Astrocyte (in vitro differentiated cells and primary cell): ENCODE data around the gene CHMP4B. TPM values are rescaled to one million over a fixed set of nuclear protein-coding genes. Genes with fewer than 3 reads are reported as not detected.

Experiments used
- DNase-seq: peaks from one replicate; pipeline ENCODE4 v3.0.0-alpha.2; 2010; ENCODE audit warnings: low read depth
- FAIRE-seq: peaks from 2 replicates; lab custom pipeline; 2011; peaks lifted over from hg19 to GRCh38; lab: Jason Lieb, UNC
- H2AFZ ChIP-seq: 2 replicates; pipeline ENCODE4 v1.6.0; 2012; ENCODE audit warnings: low read depth, low read length, inconsistent platforms
- H3K27ac ChIP-seq: 2 replicates; pipeline ENCODE4 v1.5.1; 2011; ENCODE audit warnings: low read depth, low read length, inconsistent platforms
- H3K27me3 ChIP-seq: 2 replicates; pipeline ENCODE4 v1.6.0; 2011; ENCODE audit warnings: low read length, inconsistent platforms; ENCODE audit not compliant: insufficient read depth
- H3K36me3 ChIP-seq: 2 replicates; pipeline ENCODE4 v1.5.1; 2011; ENCODE audit warnings: low read length, inconsistent platforms; ENCODE audit not compliant: insufficient read depth
- H3K4me1 ChIP-seq: 2 replicates; pipeline ENCODE4 v1.5.1; 2011; ENCODE audit warnings: low read length, inconsistent platforms; ENCODE audit not compliant: insufficient read depth
- H3K4me2 ChIP-seq: 2 replicates; pipeline ENCODE4 v1.6.0; 2012; ENCODE audit warnings: low read length, inconsistent platforms
- H3K4me3 ChIP-seq: 2 replicates; pipeline ENCODE4 v1.5.1; 2011; ENCODE audit warnings: low read depth, mild to moderate bottlenecking, low read length, inconsistent platforms; ENCODE audit not compliant: insufficient read depth
- H3K79me2 ChIP-seq: 2 replicates; pipeline ENCODE4 v1.6.0; 2012; ENCODE audit warnings: mild to moderate bottlenecking, low read length, inconsistent platforms; ENCODE audit not compliant: insufficient read depth
- H3K9ac ChIP-seq: 2 replicates; pipeline ENCODE4 v1.6.0; 2012; ENCODE audit warnings: mild to moderate bottlenecking, low read length, inconsistent platforms
- H3K9me3 ChIP-seq: 2 replicates; pipeline ENCODE4 v1.5.1; 2012; ENCODE audit warnings: low read depth, mild to moderate bottlenecking, low read length, inconsistent platforms; ENCODE audit not compliant: insufficient read depth
- H4K20me1 ChIP-seq: 2 replicates; pipeline ENCODE4 v1.6.0; 2012; ENCODE audit warnings: low read length, inconsistent platforms; ENCODE audit not compliant: insufficient read depth
- H3K27ac Mint-ChIP-seq: one replicate; pipeline ENCODE4 v1.8.0; 2021; ENCODE audit warnings: mild to moderate bottlenecking, mixed read lengths; ENCODE audit not compliant: unreplicated experiment
- H3K27me3 Mint-ChIP-seq: one replicate; pipeline ENCODE4 v1.8.0; 2021; ENCODE audit warnings: low read depth, mixed read lengths; ENCODE audit not compliant: unreplicated experiment
- H3K36me3 Mint-ChIP-seq: one replicate; pipeline ENCODE4 v1.8.0; 2021; ENCODE audit warnings: low read depth, mixed read lengths; ENCODE audit not compliant: unreplicated experiment
- H3K4me1 Mint-ChIP-seq: one replicate; pipeline ENCODE4 v1.8.0; 2021; ENCODE audit warnings: low read depth, mixed read lengths; ENCODE audit not compliant: unreplicated experiment
- H3K4me3 Mint-ChIP-seq: one replicate; pipeline ENCODE4 v1.8.0; 2021; ENCODE audit warnings: mild to moderate bottlenecking, moderate library complexity, mixed read lengths; ENCODE audit not compliant: unreplicated experiment
- H3K9me3 Mint-ChIP-seq: one replicate; pipeline ENCODE4 v1.8.0; 2021; ENCODE audit warnings: mild to moderate bottlenecking, mixed read lengths; ENCODE audit not compliant: unreplicated experiment
- CTCF ChIP-seq: IDR thresholded peaks from 2 replicates; pipeline ENCODE4 v1.5.1; 2011; ENCODE audit warnings: low read depth, mild to moderate bottlenecking, inconsistent platforms, low read length, moderate library complexity; ENCODE audit not compliant: insufficient read depth
- EZH2 ChIP-seq: IDR thresholded peaks from 2 replicates; pipeline ENCODE4 v1.6.1; 2012; ENCODE audit warnings: mild to moderate bottlenecking, low read length, inconsistent platforms; ENCODE audit not compliant: insufficient read depth
- total RNA-seq: library from RNA; stranded (reverse); gene quantifications from 2 replicates; pipeline ENCODE4 v1.2.1, GENCODE V29; 2021

CHMP4B gene
- total RNA-seq, 1 donor from 2014 or later, result 90.6 TPM

- FAIRE-seq, result no peak
- peaks cover 34% of the 10 kb centered on the region for H3K36me3 ChIP-seq
These were observed 42.3 kb downstream of the CHMP4B start for GRCh38 chr20:33853507-33853813.

GRCh38 chr20:33857722-33858563, 46.8 kb downstream of the CHMP4B start:
- no peak overlapping the region for H3K27ac ChIP-seq
- TF ChIP-seq CTCF (no peak), EZH2 (no peak)
- H3K36me3 Mint-ChIP-seq, result peaks cover 30% of the 10 kb centered on the region
- no peak overlapping the region for H3K4me2 ChIP-seq
- no peak overlapping the region for H3K27ac Mint-ChIP-seq
- H3K9me3 ChIP-seq, result no peaks in the 10 kb centered on the region
- H3K9me3 Mint-ChIP-seq, result peaks cover 2% of the 10 kb centered on the region
- H3K27me3 Mint-ChIP-seq, result no peaks in the 10 kb centered on the region
- H3K4me1 ChIP-seq, result no peaks in the 10 kb centered on the region
- H3K9ac ChIP-seq, result no peak overlapping the region
- peaks cover 15% of the 10 kb centered on the region for H3K36me3 ChIP-seq
- no peak overlapping the region for H2AFZ ChIP-seq
- peaks cover 29% of the 10 kb centered on the region for H4K20me1 ChIP-seq
- H3K27me3 ChIP-seq, result no peaks in the 10 kb centered on the region
- H3K4me3 Mint-ChIP-seq, result no peak overlapping the region
- H3K79me2 ChIP-seq, result no peaks in the 10 kb centered on the region
- DNase-seq (no peak), FAIRE-seq (no peak)
- no peak overlapping the region for H3K4me3 ChIP-seq
- no peaks in the 10 kb centered on the region for H3K4me1 Mint-ChIP-seq

More at GRCh38 chr20:33853507-33853813, 42.3 kb downstream of the CHMP4B start:
- H3K27ac Mint-ChIP-seq, result no peak overlapping the region
- no peak overlapping the region for H3K4me3 Mint-ChIP-seq
- no peak overlapping the region for H3K27ac ChIP-seq
- H3K9ac ChIP-seq, result no peak overlapping the region
- H3K4me3 ChIP-seq, result no peak overlapping the region
- H4K20me1 ChIP-seq, result peaks cover 69% of the 10 kb centered on the region
- H3K9me3 Mint-ChIP-seq, result no peaks in the 10 kb centered on the region
- H3K27me3 ChIP-seq, result no peaks in the 10 kb centered on the region
- H2AFZ ChIP-seq, result no peak overlapping the region
- H3K4me1 Mint-ChIP-seq, result no peaks in the 10 kb centered on the region
- no peaks in the 10 kb centered on the region for H3K27me3 Mint-ChIP-seq
- no peaks in the 10 kb centered on the region for H3K9me3 ChIP-seq
- no peak for DNase-seq
- H3K79me2 ChIP-seq, result peaks cover 32% of the 10 kb centered on the region
- peaks cover 47% of the 10 kb centered on the region for H3K36me3 Mint-ChIP-seq
- H3K4me1 ChIP-seq, result no peaks in the 10 kb centered on the region
- no peak for TF ChIP-seq EZH2
- no peak for TF ChIP-seq CTCF
- H3K4me2 ChIP-seq, result no peak overlapping the region

- Histone ChIP-seq H3K36me3 (peaks cover 15% of the 10 kb centered on the region), H3K9me3 (no peaks in the 10 kb centered on the region), H3K4me1 (no peaks in the 10 kb centered on the region), H3K79me2 (no peaks in the 10 kb centered on the region), H4K20me1 (peaks cover 24% of the 10 kb centered on the region), H3K27me3 (no peaks in the 10 kb centered on the region), H3K4me3 (no peak overlapping the region), H3K9ac (no peak overlapping the region), H3K27ac (no peak overlapping the region), H3K4me2 (no peak overlapping the region), H2AFZ (no peak overlapping the region)
- no peak overlapping the region for H3K4me3 Mint-ChIP-seq
- FAIRE-seq (no peak), DNase-seq (no peak)
- H3K9me3 Mint-ChIP-seq, result peaks cover 2% of the 10 kb centered on the region
- TF ChIP-seq CTCF (no peak), EZH2 (no peak)
- no peaks in the 10 kb centered on the region for H3K27me3 Mint-ChIP-seq
- no peak overlapping the region for H3K27ac Mint-ChIP-seq
- no peaks in the 10 kb centered on the region for H3K4me1 Mint-ChIP-seq
- peaks cover 26% of the 10 kb centered on the region for H3K36me3 Mint-ChIP-seq
These were observed 47.5 kb downstream of the CHMP4B start for GRCh38 chr20:33858666-33859065.
